ENCODE results near the gene C4BPB. TPM values are rescaled to one million over a fixed set of nuclear protein-coding genes. Genes with fewer than 3 reads are reported as not detected.

C4BPB gene
- total and polyA plus RNA-seq, 2 donors = 0.71 to 1.1 TPM

DNA sequence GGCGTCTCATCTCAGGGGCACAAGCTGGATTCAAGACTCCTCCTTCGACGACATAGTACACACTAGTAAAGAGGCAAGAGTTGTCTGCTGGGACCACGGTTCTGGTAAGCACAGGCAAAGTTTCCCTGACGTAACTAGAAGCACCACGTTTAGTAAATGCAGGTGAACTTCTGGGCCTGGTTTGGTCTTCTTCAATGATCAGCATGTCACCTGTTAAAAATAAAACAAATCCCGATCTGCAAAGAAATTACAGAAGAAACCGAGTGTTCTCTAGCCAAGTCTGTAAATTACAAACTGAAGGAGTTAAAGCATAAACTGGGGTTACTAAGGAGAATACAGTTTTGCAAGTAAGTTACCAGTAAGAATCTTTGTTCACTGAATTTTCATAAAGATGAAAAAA lies 39.1 kb upstream of the C4BPB start:
- Histone ChIP-seq H3K27ac (ENCODE audit: low read depth in 1 of 2, low read length in 1 of 2) (no peak overlapping the region), H3K27me3 (ENCODE audit: control insufficient read depth in 2 of 2, insufficient read depth in 1 of 2, low read length in 1 of 2) (peaks cover 0 to 6% of the 10 kb centered on the region in 2 donors), H3K9me3 (ENCODE audit: control insufficient read depth in 2 of 2, insufficient read depth in 1 of 2, low read length in 1 of 2) (no peaks in the 10 kb centered on the region), H3K4me1 (ENCODE audit: control insufficient read depth in 2 of 2, insufficient read depth in 2 of 2, low read length in 2 of 2) (peaks cover 10 to 28% of the 10 kb centered on the region in 2 donors), H3K4me3 (ENCODE audit: low read length in 2 of 2) (peak overlapping the region; percentile 96 to 99), H3K36me3 (ENCODE audit: control insufficient read depth in 2 of 2, insufficient read depth in 2 of 2, low read length in 1 of 2) (peaks cover 4 to 25% of the 10 kb centered on the region in 2 donors)
- DNase-seq (ENCODE audit: low read depth in 6 of 9, low spot score in 9 of 9) = no peak
- WGBS = 81% methylated on average over 8 of the region's 8 CpGs

DNA sequence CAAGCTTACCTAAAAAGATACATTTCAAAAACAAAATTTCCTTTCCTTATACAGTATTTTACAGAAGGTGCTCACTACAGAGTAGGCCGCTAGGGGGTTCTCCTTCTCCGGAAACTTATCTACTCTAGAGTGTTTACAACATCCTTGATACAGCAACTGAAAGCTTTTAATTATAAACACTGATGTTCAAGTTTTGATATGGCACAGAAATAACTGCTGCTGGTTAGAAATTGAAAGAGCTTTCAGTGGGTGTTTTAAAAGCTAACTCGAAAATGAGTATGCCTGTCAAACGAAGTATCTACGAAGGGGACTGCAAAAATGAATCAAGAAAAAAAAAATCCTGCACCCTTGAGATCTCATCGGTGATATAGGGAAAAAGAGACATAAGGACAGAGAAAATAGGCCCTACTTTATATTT lies 38.7 kb upstream of the C4BPB start:
- peak in 5 of 9 donors; percentile 50 to 86 (median 68) for DNase-seq (ENCODE audit: low read depth in 6 of 9, low spot score in 9 of 9)
- H3K4me1 ChIP-seq (ENCODE audit: control insufficient read depth in 2 of 2, insufficient read depth in 2 of 2, low read length in 2 of 2) = peaks cover 10 to 29% of the 10 kb centered on the region in 2 donors

DNA sequence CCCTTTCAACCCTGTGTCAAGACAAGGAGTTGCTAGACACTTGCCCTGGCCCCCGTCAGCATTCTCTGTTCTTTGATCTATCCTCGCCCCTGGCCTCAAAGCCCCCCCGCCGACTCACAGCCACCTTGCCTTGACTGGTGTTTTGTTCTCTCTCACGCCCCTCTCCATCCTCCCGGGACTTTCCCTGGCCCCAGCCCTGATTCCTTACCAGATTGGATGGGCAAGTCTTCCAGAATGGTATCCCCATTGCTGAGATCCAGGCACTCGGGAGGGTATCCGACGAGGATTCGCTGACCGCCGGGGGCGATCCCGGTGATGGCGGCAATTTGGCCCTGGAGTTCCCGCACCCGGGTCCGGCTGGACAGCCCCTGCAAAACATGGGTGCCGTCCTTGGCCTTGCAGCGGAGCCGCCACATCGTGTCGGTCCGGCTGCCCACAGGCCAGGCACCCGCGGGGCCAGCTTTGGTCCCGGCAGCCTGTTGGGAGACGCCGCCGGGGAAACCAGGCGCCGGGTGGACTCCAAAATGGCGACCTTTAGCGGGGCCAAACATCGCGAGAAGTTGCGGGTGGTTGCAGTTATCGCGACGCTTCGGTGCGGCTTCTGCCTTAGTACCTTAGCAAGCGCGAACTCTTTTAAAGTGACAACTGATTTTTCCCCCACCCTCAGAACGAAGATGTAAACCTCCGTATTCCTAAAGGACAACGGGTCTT lies 38.0 kb upstream of the C4BPB start:
- H3K4me3 ChIP-seq (ENCODE audit: low read length in 2 of 2) = peak overlapping the region; percentile 96 to 99
- no peaks in the 10 kb centered on the region for H3K9me3 ChIP-seq (ENCODE audit: control insufficient read depth in 2 of 2, insufficient read depth in 1 of 2, low read length in 1 of 2)
- DNase-seq (ENCODE audit: low read depth in 6 of 9, low spot score in 9 of 9) = peak; percentile 77 to 97 (median 87)
- peaks cover 0 to 6% of the 10 kb centered on the region in 2 donors for H3K27me3 ChIP-seq (ENCODE audit: control insufficient read depth in 2 of 2, insufficient read depth in 1 of 2, low read length in 1 of 2)
- peaks cover 4 to 25% of the 10 kb centered on the region in 2 donors for H3K36me3 ChIP-seq (ENCODE audit: control insufficient read depth in 2 of 2, insufficient read depth in 2 of 2, low read length in 1 of 2)
- H3K27ac ChIP-seq (ENCODE audit: low read depth in 1 of 2, low read length in 1 of 2) = peak overlapping the region; percentile 88 to 89
- 1% methylated on average over 47 of the region's 47 CpGs for WGBS
- H3K4me1 ChIP-seq (ENCODE audit: control insufficient read depth in 2 of 2, insufficient read depth in 2 of 2, low read length in 2 of 2) = peaks cover 10 to 31% of the 10 kb centered on the region in 2 donors

More for the DNA sequence above, 38.7 kb upstream of the C4BPB start:
- under 1% methylated on average over 6 of the region's 6 CpGs for WGBS
- H3K4me3 ChIP-seq (ENCODE audit: low read length in 2 of 2) = peak overlapping the region; percentile 96 to 99
- H3K36me3 ChIP-seq (ENCODE audit: control insufficient read depth in 2 of 2, insufficient read depth in 2 of 2, low read length in 1 of 2) = peaks cover 4 to 25% of the 10 kb centered on the region in 2 donors
- H3K9me3 ChIP-seq (ENCODE audit: control insufficient read depth in 2 of 2, insufficient read depth in 1 of 2, low read length in 1 of 2) = no peaks in the 10 kb centered on the region
- peak overlapping the region; percentile 88 to 89 for H3K27ac ChIP-seq (ENCODE audit: low read depth in 1 of 2, low read length in 1 of 2)
- peaks cover 0 to 6% of the 10 kb centered on the region in 2 donors for H3K27me3 ChIP-seq (ENCODE audit: control insufficient read depth in 2 of 2, insufficient read depth in 1 of 2, low read length in 1 of 2)

DNA sequence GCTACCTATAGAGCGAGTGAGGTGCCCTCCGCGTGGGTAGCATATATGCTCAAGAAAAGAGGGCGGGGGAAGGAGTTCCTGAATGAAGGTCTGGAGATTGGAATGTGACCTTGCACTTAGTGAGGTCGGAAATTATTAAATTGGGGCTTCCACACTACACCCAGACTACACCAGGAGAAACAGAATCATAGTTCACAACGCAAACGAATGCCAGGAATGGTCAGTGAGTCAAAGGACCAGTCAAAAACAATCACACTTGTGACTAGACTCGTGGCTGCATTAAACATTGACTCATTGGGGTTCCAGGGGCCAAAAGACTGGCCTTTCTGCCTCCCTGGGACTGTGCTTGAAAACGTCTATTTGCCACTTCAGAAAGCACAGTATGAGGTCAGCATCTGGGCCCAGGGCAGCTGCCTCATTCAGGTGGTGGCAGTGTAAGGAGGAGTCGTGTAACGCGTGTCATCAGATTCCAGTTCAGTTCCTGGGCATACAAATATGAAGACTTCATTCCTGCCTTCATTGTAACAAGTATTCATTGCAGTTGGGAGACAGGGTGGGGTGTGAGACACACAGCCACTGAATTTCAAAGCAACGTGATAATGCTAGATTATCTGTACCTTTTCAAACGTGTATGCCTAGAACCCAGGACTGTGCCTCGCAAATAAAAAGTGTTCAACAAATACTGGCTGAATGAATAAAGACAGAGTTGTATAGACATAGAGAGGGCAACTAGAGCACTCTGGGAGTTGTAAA lies 37.3 kb upstream of the C4BPB start, which contains the start of gene YOD1:
Gene YOD1 (minus strand): TSS at position 18 of the 753 bp plus-strand sequence. CDS start 178 bp downstream, outside the sequence.
- WGBS = 66% methylated on average over 15 of the region's 15 CpGs
- H3K27ac ChIP-seq (ENCODE audit: low read depth in 1 of 2, low read length in 1 of 2) = peak within 1 kb of the TSS; percentile 88 to 89

DNA sequence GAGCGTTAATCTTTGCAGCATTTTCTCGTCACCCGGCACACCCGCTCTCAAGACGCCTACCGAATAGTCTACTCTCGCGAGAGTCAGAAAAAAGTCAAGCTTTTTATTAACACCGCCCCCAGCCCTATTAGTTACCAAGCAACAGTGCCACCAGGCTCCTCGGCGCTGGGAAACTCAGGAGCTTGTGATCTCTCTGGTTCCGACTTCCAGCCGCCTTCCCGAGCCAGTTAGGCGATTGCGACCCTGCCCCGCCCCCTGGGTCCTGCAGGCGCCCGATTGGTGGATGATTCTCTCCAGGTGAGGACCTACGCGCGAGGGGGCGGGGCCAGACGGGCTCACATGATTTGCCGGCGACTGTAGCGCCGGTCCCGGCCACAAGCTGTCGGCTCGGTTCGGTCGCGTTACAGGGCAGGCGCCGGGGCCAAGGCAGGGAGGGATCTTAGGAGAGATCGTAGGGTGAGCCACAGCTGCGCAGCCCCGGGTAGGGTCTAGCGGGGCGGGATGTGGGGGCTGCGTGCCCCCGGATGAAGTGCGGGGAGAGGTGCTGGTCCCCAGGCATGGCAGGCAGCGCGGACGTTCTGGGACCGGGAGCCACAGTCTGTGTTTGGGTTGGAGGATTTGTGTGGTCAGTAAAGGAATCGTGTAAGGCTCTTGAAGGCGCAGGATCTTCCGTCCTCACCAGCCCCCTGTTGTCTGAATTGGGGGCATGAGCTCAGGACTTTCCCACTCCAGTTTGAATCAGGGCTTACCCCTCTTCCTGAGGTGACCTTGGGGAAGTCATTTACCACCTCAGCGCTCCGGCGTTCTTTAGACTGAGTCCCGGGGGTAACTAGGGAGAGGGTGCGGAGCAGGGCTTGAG lies 35.5 kb upstream of the C4BPB start, which contains the start of gene PFKFB2:
Gene PFKFB2 (plus strand): TSS at position 365 of the 859 bp plus-strand sequence. CDS start 1,443 bp downstream, outside the sequence.
- Histone ChIP-seq H3K36me3 (ENCODE audit: control insufficient read depth in 2 of 2, insufficient read depth in 2 of 2, low read length in 1 of 2) (peaks cover 4 to 14% of the 10 kb centered on the region in 2 donors), H3K9me3 (ENCODE audit: control insufficient read depth in 2 of 2, insufficient read depth in 1 of 2, low read length in 1 of 2) (no peaks in the 10 kb centered on the region), H3K27me3 (ENCODE audit: control insufficient read depth in 2 of 2, insufficient read depth in 1 of 2, low read length in 1 of 2) (peaks cover 0 to 6% of the 10 kb centered on the region in 2 donors), H3K27ac (ENCODE audit: low read depth in 1 of 2, low read length in 1 of 2) (peak within 1 kb of the TSS; percentile 81 to 89), H3K4me1 (ENCODE audit: control insufficient read depth in 2 of 2, insufficient read depth in 2 of 2, low read length in 2 of 2) (peaks cover 13 to 32% of the 10 kb centered on the region in 2 donors), H3K4me3 (ENCODE audit: low read length in 2 of 2) (peak within 1 kb of the TSS; percentile 74 to 78)
- WGBS = 8% methylated on average over 56 of the region's 56 CpGs
- DNase-seq (ENCODE audit: low read depth in 6 of 9, low spot score in 9 of 9) = peak in 7 of 9 donors; percentile 79 to 93 (median 86)

More for the DNA sequence above, 37.3 kb upstream of the C4BPB start, which contains the start of gene YOD1:
- no peaks in the 10 kb centered on the region for H3K9me3 ChIP-seq (ENCODE audit: control insufficient read depth in 2 of 2, insufficient read depth in 1 of 2, low read length in 1 of 2)
- peak within 1 kb of the TSS; percentile 96 to 99 for H3K4me3 ChIP-seq (ENCODE audit: low read length in 2 of 2)
- peaks cover 4 to 22% of the 10 kb centered on the region in 2 donors for H3K36me3 ChIP-seq (ENCODE audit: control insufficient read depth in 2 of 2, insufficient read depth in 2 of 2, low read length in 1 of 2)
- H3K27me3 ChIP-seq (ENCODE audit: control insufficient read depth in 2 of 2, insufficient read depth in 1 of 2, low read length in 1 of 2) = peaks cover 0 to 6% of the 10 kb centered on the region in 2 donors
- H3K4me1 ChIP-seq (ENCODE audit: control insufficient read depth in 2 of 2, insufficient read depth in 2 of 2, low read length in 2 of 2) = peaks cover 10 to 31% of the 10 kb centered on the region in 2 donors
- DNase-seq (ENCODE audit: low read depth in 6 of 9, low spot score in 9 of 9) = no peak

DNA sequence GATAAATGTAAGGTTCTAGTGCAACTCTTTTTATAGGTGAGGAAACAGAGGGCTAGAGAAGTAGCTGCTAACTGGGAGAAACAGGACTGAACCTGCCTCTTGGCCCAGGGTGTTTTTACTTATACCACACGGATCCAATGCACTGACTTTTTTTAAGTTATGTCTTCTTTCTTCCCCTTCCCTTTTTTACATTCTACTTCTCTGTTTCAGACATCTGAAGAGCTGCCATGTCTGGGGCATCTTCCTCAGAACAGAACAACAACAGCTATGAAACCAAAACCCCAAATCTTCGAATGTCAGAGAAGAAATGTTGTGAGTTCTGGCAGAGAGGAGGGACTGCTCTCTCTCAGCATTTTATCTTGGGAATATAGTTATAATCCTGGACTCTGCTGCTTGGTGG lies 34.2 kb upstream of the C4BPB start:
- peaks cover 0 to under 1% of the 10 kb centered on the region in 2 donors for H3K36me3 ChIP-seq (ENCODE audit: control insufficient read depth in 2 of 2, insufficient read depth in 2 of 2, low read length in 1 of 2)
- peaks cover 26 to 42% of the 10 kb centered on the region in 2 donors for H3K4me1 ChIP-seq (ENCODE audit: control insufficient read depth in 2 of 2, insufficient read depth in 2 of 2, low read length in 2 of 2)
- H3K9me3 ChIP-seq (ENCODE audit: control insufficient read depth in 2 of 2, insufficient read depth in 1 of 2, low read length in 1 of 2) = no peaks in the 10 kb centered on the region
- H3K27me3 ChIP-seq (ENCODE audit: control insufficient read depth in 2 of 2, insufficient read depth in 1 of 2, low read length in 1 of 2) = peaks cover 0 to 6% of the 10 kb centered on the region in 2 donors
- no peak for DNase-seq (ENCODE audit: low read depth in 6 of 9, low spot score in 9 of 9)
- peak overlapping the region in 1 of 2 donors; percentile 78 for H3K4me3 ChIP-seq (ENCODE audit: low read length in 2 of 2)
- 17% methylated on average over 2 of the region's 2 CpGs for WGBS
- H3K27ac ChIP-seq (ENCODE audit: low read depth in 1 of 2, low read length in 1 of 2) = peak overlapping the region; percentile 29 to 64

DNA sequence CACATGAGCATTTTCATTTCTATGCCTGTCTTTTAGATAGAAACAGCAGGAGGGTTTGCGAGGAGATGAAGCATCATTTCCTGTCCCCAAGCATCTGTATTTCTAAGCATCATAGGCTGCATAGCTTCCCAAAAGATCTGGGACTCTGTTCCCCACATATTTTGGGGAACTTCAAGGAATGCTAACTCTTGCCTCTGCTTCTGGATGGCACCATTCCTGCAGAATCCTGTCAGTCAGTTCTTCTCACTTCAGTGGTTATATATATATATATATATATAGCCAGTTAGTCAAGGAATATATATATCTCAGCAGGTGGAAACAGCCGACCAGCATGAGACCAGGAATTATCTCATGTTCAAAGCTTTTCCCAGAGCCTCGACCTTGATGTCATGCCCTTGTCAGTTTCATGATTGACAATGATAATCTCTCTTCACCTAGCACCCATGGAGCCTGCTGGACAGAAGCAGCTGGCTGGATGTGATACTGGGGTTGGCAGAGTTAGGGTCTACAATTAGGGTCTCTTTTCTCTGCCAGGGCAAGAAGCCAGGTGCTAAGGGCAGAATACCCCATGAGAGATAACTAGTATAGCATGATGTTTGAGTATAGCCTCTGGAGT lies 33.2 kb upstream of the C4BPB start:
- no peak for DNase-seq (ENCODE audit: low read depth in 6 of 9, low spot score in 9 of 9)

DNA sequence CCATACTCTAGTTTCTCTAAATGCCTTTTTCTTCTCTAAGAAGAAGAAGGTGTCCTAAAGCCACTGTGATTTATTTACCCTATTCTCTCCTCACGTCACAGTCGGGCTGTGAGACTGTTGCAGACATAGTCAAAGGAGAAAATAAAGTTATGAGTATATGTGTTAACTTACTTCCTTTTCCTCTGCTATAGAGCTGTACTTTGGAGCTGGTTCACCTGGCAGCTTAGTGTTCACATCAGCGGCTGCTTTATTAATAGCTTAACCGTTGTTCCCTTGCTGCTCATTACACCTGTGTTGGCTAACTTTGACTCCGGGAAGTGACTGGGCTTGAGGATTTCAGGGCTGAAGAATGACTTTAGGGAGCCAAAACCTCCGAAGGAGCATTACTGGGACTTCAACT lies 32.0 kb upstream of the C4BPB start:
- Histone ChIP-seq H3K4me3 (ENCODE audit: low read length in 2 of 2) (peak overlapping the region in 1 of 2 donors; percentile 78), H3K36me3 (ENCODE audit: control insufficient read depth in 2 of 2, insufficient read depth in 2 of 2, low read length in 1 of 2) (peaks cover 1 to 11% of the 10 kb centered on the region in 2 donors), H3K27ac (ENCODE audit: low read depth in 1 of 2, low read length in 1 of 2) (no peak overlapping the region), H3K9me3 (ENCODE audit: control insufficient read depth in 2 of 2, insufficient read depth in 1 of 2, low read length in 1 of 2) (no peaks in the 10 kb centered on the region), H3K4me1 (ENCODE audit: control insufficient read depth in 2 of 2, insufficient read depth in 2 of 2, low read length in 2 of 2) (peaks cover 34 to 46% of the 10 kb centered on the region in 2 donors), H3K27me3 (ENCODE audit: control insufficient read depth in 2 of 2, insufficient read depth in 1 of 2, low read length in 1 of 2) (peaks cover 0 to 6% of the 10 kb centered on the region in 2 donors)
- no peak for DNase-seq (ENCODE audit: low read depth in 6 of 9, low spot score in 9 of 9)
- WGBS = 54% methylated on average over 6 of the region's 6 CpGs

More for the DNA sequence above, 33.2 kb upstream of the C4BPB start:
- WGBS = 81% methylated on average over 3 of the region's 3 CpGs
- Histone ChIP-seq H3K9me3 (ENCODE audit: control insufficient read depth in 2 of 2, insufficient read depth in 1 of 2, low read length in 1 of 2) (no peaks in the 10 kb centered on the region), H3K27ac (ENCODE audit: low read depth in 1 of 2, low read length in 1 of 2) (peak overlapping the region in 1 of 2 donors; percentile 36), H3K27me3 (ENCODE audit: control insufficient read depth in 2 of 2, insufficient read depth in 1 of 2, low read length in 1 of 2) (peaks cover 0 to 6% of the 10 kb centered on the region in 2 donors), H3K4me1 (ENCODE audit: control insufficient read depth in 2 of 2, insufficient read depth in 2 of 2, low read length in 2 of 2) (peaks cover 36 to 52% of the 10 kb centered on the region in 2 donors), H3K4me3 (ENCODE audit: low read length in 2 of 2) (peak overlapping the region in 1 of 2 donors; percentile 78), H3K36me3 (ENCODE audit: control insufficient read depth in 2 of 2, insufficient read depth in 2 of 2, low read length in 1 of 2) (peaks cover 0 to 2% of the 10 kb centered on the region in 2 donors)
